GM19324 (cell line): ENCODE data around the gene ETF1.

Experiments used
- ATAC-seq: cut with Tn5 transposase; IDR thresholded peaks from one replicate; pipeline ENCODE4 v1.9.1; 2021; ENCODE audit warnings: mild to moderate bottlenecking, moderate library complexity; ENCODE audit not compliant: unreplicated experiment, low FRiP score

The ETF1 gene

DNA sequence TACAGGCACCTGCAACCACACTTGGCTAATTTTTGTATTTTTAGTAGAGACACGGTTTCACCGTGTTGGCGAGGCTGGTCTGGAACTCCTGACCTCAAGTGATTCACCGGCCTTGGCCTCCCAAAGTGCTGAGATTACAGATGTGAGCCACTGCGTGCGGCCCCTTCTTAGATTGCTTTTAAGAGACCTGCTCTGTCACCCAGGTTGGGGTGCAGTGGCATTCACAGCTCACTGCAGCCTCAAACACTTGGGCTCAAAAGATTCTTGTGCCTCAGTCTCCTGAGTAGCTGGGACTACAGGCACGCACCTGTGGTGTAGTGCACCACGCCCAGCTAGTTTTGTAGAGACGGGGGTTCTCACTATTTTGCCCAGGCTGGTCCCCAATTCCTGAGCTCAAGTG is 21.2 kb upstream of the ETF1 start:
- ATAC-seq: no peak

DNA sequence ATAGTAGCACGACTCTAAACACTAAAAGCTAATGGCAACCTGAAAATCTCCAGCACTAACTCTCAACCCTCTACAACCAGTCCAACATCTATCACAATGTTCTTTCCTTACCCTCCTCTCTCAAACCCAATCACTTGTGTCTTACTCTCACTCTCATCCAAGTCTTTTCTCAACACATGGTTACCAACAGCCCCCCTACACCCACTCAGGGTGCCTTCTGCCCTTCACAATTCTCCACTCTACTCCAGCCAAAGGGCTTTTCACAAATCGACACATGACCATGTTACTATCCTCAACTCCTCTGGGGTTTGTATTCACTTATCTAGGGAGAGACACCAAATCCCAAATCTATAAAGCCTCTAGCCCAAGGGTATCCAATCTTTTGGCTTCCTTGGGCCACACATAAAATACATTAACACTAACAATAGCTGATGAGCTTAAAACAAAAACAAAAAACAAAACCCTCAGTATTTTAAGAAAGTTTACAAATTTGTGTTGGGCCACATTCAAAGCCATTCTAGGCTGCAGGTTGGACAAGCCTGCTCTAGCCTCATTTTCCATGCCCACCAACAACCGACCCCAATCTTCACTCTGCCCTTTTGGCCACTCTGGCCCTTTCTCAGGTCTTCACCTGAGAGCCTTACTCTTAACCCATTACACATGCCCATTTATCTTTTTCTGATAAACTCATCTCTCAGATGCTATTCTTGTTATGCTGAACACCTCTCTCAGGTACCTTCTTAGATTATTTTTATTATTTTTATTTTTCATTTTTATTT is 20.5 kb upstream of the ETF1 start:
- no peak for ATAC-seq

DNA sequence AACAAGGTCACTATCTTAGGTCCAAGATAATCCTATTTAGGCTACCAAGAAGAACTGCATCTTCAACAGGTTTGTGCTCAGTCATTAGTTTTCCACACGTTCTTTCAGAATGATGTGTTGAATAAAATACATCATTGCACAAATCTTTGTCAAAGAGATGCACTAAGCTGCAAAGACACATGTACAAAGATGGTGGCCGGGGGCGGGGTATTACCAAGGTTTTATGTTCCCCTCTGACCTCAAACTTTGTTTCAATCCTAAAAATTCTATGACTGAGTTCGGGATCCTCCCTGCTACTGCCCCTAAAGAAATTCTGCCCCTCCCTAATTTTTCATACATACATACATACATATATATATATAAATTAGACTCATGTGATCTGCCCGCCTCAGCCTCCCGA is 17.9 kb upstream of the ETF1 start:
- no peak for ATAC-seq

DNA sequence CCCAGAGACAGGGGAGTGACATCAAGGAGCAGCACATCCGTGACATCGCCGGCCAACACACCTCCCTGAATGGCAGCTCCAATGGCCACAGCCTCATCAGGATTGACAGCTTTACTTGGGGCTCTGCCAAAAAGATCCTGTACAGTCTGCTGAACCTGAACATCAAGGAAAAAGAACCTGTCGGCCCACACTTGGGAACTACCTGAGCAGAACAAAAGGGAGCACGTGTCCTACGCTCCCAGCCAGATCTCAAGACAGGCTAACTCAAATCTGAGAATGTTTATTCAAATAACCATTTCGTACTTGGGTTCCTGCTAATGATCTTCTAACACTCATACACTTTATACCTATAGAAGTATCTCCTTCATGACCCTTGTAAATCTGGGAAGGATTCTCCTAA is 16.9 kb upstream of the ETF1 start:
- no peak for ATAC-seq

DNA sequence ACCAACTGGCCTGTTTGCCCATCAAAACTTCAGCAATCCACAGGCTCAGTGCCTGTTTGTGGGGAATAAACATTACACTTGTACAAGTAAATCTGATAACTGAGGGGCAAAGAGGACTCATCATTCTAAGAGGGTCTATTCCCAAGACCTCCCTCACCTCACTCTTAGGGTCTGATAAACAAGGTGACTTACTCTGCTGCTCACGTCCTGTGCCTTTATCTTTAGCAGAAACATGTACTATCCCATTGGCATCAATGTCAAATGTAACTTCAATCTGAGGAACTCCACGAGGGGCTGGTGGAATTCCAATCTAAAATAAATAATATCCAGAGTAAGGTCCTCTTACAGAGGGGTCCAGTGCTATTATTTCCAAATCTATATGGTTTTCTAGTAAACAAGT is 14.6 kb upstream of the ETF1 start:
- ATAC-seq: no peak

DNA sequence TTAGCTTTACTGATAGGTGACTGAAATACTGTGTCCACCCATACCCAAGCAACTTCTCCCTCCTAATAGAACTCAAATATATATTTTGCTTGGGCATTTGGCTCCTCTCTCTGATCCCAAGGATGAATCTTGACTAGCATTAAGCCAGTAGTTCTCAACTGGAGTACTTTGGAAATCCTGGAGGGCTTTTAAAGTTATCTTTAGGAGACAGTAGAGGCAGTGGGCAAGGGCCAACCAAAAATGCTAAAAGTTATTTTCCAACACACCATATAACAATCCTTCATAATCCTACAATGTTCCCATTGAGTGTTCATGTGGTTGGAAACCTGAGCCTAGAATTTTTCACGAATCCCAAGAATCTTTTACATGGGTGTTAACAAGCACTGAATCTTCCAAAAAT is 11.1 kb upstream of the ETF1 start:
- no peak for ATAC-seq

DNA sequence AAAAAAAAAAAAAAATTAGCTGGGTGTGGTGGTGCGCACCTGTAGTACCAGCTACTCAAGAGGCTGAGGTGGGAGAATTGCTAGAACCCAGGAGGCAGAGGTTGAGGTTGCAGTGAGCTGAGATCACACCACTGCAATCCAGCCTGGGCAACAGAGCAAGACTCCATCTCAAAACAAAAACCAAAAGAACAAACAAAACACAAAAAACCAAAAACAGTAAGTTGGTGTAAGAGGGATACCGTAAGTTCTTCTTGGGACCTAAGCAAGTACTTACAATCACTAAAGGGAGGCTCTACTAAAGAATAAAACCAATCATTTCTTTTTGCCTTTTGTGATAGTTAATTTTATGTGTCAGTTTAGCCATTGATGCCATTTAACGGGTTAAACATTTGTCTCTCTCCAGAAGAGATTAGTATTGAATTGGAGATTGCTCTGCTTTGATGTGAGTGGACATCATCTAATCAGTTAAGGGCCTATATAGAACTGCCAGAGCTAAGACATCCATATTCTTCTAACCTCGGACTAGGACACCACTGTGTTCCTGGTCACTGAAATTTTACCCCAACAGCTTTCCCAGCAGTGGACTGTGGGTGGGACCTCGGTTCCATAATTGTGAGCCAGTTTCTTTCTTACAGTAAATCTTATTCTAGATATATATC is 10.5 kb upstream of the ETF1 start:
- no peak for ATAC-seq

DNA sequence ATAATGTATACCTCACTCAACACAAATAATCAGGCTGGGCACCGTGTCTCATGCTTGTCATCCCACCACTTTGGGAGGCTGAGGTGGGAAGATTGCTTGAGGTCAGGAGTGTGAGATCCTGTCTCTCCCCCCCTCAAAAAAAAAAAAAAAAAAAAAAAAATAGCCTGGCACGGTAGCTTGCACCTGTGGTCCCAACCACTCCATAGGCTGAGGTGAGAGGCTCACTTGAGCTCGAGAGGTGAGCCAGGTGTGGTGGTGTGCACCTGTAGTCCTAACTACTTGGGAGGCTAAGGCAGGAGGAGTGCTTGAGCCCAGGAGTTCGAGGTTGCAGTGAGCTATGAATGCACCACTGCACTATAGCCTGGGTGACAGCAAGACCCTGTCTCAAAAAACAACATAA is 9.6 kb upstream of the ETF1 start:
- no peak for ATAC-seq

DNA sequence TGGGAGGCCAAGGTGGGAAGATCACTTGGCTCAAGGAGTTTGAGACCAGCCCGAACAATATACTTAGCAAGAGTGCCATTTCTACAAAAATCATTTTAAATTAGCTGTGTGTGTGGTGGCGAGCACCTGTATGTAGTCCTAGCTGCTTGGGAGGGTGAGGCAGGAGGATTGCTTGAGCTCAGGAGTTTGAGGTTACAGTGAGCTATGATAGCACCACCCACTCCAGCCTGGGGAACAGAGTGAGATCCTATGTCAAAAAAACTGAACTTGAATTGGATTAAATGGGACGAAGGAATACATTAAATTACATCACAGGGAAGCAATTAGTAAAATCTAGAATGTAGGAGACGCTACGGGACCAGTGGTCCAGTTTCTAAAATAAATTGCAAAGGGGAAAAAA is 6.4 kb upstream of the ETF1 start:
- ATAC-seq: no peak

DNA sequence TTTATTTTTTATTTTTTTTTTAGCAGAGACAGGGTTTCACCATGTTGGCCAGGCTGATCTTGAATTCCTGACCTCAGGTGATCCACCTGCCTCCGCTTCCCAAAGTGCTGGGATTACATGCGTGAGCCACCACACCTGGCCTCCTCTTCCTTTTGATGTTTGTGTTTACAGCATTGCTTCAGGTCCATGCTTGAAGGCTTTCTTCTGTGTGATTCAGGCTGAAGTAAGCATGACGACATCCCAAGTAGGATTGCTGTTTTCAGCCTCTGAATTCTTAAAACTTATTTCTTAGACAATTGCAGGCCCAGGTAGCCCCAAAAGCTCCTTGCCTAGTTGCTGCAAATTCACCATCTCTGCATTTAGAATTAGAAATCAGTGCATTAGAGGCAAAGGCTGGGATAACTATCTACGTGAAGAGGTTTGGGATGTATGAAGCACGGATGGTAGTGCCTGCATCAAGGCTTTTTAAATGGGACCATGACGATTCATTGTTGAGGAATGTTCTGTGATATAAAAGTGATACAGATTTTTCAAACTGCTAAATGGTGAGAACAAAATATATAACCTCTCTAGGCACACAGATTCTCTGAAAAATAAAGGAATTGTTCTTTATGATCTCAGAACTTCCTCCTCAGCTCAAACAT is 3.0 kb upstream of the ETF1 start:
- no peak for ATAC-seq

DNA sequence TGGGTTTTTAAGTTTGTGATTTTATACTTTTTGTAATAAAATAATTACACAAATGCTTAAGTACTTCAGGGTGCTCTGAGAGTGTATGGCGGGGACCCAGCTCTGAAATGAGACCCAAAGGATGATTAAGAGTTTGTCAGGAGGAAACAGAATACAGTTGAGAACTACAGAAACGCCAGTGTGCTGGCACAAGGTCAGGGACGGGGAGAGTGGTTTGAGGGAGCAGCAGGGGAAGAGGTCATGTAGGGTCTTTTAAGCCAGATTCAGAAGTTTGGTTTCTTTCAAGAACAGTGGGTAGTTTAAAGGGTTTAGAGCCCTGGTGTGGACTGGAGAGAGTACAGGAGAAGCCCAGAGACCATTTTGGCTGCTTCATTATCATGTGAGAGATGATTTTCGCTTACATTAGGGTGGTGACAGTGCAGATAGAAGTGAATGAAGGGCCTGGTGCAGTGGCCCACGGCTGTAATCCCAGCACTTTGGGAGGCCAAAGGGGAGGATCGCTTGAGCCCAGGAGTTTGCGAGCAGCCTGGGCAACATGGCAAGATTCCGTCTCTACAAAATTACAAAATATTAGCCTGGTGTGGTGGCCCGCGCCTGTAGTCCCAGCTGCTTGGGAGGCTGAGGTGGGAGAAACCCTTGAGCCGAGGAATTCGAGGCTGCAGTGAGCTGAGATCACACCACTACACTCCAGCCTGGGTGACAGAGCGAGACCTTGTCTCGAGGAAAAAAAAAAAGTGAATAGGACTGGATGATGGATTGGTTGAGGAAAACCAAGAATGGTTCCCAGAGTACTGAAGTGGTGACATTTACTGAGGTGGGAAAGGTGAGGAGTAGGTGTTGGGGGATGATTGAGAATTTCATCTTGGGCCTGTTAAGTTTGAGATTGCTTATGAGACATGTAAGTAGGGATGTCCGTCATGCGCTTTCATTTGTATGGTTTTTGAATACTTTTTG is 1.4 kb upstream of the ETF1 start:
- ATAC-seq: no peak

DNA sequence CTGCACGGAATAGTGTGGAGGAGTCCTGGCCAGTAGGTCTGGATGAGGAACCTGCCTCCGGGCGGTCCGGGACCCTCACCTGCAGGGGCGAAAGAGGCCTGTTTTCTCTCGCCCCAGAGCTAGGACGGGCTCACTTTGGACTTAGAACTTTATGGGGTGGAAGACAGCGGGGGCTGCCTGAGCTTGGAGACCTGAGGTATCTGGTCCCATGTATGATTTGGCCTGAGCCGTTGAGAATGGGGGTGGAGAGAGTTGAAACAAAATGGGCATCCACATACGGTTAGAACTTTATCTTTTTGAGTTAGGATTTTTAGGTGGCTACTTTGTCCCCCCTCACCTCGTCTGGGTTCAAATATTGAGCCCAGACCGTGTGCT is 681 bp upstream of the ETF1 start:
- ATAC-seq: peak; percentile 39

DNA sequence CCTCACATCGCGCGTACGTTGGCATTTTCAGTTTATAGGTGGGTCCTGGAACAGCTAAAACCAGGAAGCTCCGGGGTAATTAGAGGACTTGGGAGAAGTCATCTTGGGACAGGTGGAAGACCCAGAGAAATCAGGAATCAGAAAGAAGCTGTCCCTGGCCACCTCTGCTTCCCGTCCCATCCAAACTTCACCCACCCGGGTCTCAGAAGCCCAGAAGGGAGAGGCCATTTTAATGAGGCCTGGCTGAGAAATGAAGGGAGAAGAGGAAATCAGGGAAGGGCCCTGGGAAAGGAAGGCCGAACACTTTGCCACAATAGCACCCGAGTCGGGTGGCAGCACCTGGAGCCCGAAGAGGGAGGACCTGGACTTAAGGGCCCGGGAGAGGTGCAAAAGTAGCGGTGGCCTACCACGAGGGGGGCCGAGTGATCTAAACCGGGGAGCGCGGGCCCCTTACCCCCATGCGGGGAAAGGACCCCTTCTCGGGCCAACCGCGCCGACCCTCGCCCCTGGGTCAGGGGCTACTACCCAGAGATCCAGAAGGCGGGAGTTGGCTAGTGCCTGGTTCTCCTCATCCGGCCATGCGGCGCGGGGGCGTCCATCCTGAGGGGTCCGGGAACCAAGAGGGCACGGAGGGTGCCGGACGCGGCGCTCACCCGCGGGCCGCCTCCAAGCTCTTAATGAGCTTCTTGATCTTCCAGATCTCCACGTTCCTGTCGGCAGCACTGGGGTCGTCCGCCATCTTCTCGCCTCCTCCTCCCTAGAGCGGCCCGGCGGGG is 668 bp downstream of the ETF1 start:
- ATAC-seq: no peak

DNA sequence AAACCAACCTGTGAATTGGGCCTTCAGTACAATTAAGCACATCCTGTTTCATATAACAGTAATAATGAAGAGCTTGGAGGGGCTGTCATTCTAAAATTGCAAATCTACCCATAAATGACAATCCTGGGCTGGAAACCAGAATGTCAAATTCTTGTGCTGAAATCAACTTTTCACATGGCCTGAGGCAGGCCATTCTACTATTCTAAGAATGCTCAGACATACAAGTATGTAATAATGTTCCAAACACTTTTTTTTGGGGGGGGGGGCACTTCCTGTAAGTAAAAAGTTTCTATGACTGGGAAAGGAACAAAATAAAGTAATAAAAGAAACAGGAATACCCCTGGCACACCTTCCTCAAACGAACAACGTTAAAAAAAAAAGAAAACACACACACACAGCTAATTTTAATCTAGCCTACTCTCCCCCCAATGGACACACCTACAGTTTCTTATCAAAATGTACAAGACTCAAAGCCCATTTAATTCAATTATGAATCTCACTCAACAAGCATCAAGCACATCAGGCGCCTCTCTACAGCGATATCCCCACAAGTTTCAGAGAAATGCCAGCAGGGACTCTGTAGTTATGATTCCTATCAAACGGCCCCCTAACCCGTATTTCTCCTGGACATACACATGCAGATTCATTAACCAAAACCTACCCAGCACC is 1.4 kb downstream of the ETF1 start:
- no peak for ATAC-seq

DNA sequence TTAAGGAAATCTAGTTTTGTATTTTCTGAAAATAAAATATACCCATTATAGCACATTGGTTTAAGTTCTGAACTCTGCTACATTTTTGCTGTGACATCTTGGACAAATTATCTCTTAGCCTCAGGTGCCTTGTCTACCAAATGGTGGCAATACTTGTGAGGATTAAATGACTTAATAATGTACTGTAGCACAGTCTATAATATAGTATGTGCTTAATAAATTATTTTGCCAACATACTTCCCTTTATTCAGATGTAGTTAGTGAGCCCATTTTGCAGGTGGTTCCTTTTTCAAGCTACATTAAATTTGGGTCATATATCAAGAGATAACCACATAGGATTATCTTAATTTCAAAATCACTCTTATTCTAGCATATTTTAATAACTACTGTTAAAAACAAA is 3.2 kb downstream of the ETF1 start:
- no peak for ATAC-seq

DNA sequence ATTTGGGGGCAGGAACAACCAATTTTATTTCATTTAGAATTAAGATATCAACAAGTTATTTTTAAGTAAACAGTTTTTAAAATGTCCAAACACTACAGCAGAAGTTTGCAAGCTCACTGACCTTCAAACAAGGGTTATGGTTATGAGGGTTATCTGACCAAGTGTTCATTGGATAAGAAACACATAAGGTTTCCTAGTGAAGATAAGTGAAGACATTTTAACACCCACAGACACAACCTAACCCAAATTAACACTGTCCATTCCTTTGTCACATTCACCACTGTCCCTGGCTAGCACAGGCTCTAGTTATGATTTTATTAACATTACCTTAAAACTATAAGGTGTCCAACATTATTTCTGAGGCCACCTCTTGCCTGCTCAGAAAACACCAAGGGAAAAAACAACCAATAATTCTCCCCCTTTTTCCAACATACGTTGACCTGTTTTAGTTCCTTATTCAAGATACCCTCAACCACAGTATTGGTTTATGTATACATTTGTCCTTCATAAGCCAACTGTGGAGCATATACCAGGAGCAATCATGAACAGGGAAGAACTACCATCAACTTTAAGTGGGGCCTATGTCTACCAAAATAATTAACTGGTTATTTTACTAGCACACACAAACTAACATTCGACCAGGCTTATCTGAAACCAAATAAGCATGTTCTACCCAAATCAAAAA is 4.0 kb downstream of the ETF1 start:
- ATAC-seq: no peak

DNA sequence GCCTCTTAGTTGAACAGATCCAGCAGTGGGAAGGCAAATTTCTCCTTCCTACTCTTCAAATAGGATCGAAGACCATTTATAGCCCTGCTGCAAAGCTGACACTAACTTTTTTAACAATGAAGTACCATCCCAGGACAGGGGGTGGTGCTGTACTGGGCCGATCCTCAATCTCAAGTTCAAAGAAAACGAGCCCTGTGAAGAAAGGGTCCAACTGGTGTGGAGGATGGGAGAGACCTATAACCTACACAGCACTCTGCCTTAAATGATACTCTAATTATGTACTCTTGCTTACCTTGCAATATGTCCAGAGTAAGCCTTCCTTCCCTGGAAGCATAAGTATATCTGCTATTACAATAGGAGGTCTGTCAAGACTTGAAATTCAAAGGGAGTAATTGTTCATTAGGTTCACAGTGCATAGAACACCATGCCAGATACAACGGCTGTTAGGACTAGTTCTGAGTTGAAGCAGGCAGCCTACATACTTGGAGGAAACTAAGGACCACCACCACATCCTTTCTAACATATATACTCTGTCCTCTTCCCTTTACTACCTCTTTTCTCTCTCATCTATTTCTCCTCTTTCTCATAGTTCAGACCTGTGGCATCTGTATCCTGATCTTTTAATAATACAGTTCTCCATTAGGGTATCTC is 6.2 kb downstream of the ETF1 start:
- ATAC-seq: no peak

DNA sequence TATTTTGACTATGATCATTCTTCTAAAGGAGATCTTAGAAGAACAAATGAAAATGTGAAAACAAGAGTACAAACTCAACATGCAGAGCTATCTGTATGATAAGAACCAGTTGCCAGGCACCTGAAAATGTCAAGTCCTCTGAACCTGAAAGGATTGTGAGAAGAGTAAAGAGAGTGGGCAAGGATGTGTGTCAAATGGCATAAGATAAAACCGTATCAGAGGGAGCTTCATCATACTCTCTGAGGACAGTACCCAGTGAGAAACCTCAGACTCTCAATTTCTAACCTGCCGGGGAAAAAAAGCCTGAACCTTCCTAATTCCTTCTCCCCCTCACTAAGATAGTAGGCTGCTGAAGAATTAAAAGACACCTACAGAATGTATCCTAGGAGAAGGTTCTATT is 6.8 kb downstream of the ETF1 start:
- ATAC-seq: no peak
